D721Med (cell line): ENCODE results near the gene BBOF1.
"Not testable (repeated sequence)": the region's sequence is repeated elsewhere in the genome, so short reads cannot be mapped to it uniquely, and the experiment has no call there.

Experiments
- DNase-seq: peaks from one replicate; pipeline ENCODE4 v3.0.0; 2011; ENCODE audit warnings: low spot score; ENCODE audit not compliant: insufficient read length
- FAIRE-seq: peaks from 2 replicates; lab custom pipeline; 2011; peaks lifted over from hg19 to GRCh38; lab: Jason Lieb, UNC
- TF ChIP-seq, protein P1 (sequence below): IDR thresholded peaks from 2 replicates; pipeline ENCODE4 v1.5.1; 2012; ENCODE audit warnings: mild to moderate bottlenecking, control low read depth; ENCODE audit not compliant: insufficient read depth; ENCODE audit errors: missing control alignments

Gene BBOF1

DNA sequence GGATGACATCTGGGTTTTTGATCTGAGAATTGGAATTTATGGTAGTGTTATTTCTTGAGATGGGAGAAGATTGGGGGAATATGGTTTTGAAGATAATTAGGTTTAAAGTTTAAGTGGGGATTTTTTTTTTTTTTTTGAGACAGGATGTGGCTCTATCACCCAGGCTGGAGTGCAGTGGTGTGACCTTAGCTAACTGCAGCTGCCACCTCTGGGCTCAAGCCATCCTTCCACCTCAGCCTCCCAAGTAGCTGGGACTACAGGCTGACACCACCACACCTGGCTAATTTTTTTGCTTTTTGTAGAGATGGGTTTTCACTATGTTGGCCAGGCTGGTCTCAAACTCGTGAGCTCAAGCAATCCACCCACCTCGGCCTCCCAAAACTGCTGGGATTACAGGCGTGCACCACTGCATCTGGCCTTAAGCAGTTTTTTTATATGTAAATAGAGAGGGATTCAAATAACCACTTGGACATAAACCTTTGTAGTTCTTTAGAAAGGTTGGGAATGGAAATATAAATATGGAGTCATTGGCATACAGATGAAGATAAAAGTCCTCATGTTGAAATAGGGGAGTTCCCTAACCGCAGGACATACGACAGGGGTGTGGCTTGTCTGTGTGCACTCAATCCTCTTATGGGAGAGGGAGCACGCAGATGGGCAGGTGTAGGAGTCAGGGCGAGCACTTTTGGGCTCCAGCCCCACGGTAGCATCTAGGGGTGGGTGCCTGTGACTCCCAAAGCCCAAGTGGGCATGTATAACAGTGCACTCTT is 70.3 kb downstream of the BBOF1 start:
- TF ChIP-seq, protein P1, sequence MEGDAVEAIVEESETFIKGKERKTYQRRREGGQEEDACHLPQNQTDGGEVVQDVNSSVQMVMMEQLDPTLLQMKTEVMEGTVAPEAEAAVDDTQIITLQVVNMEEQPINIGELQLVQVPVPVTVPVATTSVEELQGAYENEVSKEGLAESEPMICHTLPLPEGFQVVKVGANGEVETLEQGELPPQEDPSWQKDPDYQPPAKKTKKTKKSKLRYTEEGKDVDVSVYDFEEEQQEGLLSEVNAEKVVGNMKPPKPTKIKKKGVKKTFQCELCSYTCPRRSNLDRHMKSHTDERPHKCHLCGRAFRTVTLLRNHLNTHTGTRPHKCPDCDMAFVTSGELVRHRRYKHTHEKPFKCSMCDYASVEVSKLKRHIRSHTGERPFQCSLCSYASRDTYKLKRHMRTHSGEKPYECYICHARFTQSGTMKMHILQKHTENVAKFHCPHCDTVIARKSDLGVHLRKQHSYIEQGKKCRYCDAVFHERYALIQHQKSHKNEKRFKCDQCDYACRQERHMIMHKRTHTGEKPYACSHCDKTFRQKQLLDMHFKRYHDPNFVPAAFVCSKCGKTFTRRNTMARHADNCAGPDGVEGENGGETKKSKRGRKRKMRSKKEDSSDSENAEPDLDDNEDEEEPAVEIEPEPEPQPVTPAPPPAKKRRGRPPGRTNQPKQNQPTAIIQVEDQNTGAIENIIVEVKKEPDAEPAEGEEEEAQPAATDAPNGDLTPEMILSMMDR = no peak
- FAIRE-seq = no peak

DNA sequence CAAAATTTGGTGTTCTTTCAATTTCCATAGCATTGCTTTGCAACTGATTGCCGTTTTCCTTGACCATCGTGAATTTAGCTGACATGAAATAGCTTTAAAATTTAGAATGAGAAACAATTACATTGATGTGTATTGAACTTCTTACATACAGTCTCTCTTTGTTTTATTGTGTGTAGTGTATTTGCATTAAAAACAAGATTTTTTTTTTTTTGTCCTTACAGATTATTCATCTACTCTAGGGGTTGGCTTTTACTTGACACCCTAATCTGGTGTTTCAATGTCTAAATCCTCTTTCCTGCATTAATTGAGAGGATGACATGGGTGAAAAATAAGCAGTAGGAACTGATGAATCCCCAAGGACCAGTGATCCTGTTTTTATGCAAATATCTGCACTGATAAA is 86.2 kb downstream of the BBOF1 start:
- TF ChIP-seq, protein P1 = no peak
- FAIRE-seq (peak; percentile 48), DNase-seq (no peak)

More for the DNA sequence above, 70.3 kb downstream of the BBOF1 start:
- no peak for DNase-seq

GRCh38 chr14:74109369-74109768 is 90.2 kb downstream of the BBOF1 start:
- DNase-seq (no peak), FAIRE-seq (no peak)
- TF ChIP-seq, protein P1 = no peak

GRCh38 chr14:74111395-74112216 is 92.5 kb downstream of the BBOF1 start:
- TF ChIP-seq, protein P1 = peak; percentile 80
- peak; percentile 81 for FAIRE-seq
- DNase-seq = not testable (repeated sequence)
